Stimulated activated CD4-positive, alpha-beta T cell treated with anti-CD3 and anti-CD28 coated beads, Interleukin-15, amount 100 ng/mL, for 48 hours (primary cell): ENCODE results near the gene MRPS18C.
A peak's percentile ranks its signal among the peaks of the same experiment; 100 is the strongest.
"Not testable (repeated sequence)": the region's sequence is repeated elsewhere in the genome, so short reads cannot be mapped to it uniquely, and the experiment has no call there.

ENCODE experiments used
- DNase-seq, 2 donors: peaks; one replicate each; pipeline ENCODE4 v3.0.0-alpha.2; 2020; ENCODE audit warnings: low read depth in 2 of 2

Gene MRPS18C

DNA sequence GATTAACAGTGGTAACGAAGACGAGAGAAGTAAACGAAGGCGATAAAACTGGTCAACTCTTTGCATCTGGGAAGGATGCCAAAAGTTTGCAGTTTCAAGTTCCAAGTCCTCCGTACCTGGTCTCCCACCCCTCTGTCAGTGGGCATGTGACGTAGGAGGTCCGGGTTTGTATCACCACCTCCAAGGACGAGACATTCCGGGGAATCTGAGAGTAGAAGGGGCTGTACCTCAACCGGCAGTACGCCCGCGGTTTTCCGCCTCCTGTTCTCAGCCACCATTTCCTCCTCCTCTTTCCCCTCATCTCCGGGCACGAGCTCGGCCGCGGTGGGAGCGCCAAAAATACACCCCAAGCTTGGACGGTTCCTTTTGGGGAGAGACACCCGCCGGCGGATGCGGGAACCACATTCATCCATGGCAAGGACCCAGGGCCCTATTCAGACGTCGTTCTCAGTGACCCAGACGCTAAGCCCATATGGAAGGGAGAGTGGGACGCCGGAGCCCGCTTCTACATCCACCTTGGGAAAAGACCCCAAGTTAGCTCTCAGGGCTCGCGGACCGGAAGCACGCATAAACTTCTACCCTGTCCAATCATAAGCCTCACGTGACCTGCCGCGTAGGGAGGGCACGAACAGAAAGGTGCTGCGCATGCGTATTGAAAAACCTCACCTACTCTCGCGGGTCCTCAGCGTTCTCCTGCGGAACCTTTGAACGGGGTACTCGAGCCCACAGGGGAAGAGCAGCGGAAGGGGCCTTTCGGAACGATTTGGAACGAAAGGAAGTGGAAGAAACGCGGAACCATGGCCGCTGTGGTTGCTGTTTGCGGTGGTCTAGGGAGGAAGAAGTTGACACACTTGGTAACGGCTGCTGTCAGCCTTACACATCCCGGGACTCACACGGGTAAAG is at the start of gene MRPS18C, which contains the start of gene HELQ:
Gene MRPS18C, plus strand, starts transcription at position 778 of the 903 bp plus-strand sequence. Its CDS starts 20 bp downstream, at position 798.
Gene HELQ, minus strand, starts transcription at position 543 of the 903 bp plus-strand sequence. Its CDS starts 130 bp downstream, at position 413.
- DNase-seq, result peak; percentile 94 to 95

DNA sequence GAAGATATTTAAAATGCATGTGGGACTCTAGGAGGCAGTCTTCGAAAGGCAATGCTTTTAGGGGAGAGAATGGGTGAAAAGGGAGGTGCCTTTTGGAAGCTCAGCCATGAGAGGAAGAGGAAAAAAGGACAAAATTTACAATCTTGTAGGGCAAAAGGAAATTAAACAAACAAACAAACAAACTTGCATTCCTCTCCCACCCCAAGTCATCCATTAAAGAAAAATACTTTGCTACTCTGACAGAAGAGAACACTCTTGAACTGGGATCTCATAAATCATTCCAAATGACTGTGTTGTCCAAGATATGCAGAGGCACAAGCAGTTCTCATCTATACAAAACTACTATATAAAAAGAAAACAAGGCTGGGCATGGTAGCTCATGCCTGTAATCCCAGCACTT is 47.0 kb upstream of the MRPS18C start:
- no peak for DNase-seq

DNA sequence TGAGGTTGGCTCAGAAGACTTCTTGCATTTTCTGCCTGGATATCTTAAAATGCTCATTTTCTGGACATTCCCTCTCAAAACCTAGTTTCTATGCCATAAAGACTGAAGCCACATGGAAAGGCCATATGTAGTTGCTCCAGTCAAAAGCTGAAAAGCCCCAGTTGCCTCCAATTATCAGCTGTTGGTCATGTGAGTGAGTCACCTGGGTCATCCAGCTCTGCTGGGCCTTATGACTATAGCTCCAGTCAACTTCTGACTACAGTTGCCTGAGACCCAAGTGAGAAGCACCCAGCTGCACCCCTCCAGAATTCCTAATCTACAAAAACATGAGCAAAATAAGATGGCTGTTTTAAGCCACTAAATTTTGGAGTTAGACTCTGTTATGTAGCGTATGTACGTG is 42.2 kb upstream of the MRPS18C start:
- DNase-seq, result no peak

DNA sequence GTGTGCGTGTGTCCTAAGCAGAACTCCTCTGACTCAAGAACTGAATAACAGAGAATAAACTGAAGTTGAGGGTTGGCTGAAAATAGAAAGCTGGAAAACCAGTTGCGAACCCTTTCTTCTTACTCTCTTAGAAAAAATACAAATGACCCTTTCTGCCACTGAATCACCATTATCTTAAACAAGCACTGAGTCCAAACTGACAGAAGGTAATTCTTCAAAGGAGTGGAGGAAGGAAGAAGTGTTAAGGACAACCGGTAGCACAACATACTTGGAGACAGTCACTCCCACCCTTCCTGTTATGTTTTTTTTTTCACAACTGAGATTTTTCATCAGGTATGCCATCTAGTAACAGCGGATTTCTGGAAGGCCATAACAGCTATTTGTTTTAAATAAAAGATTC is 38.3 kb upstream of the MRPS18C start:
- no peak for DNase-seq

DNA sequence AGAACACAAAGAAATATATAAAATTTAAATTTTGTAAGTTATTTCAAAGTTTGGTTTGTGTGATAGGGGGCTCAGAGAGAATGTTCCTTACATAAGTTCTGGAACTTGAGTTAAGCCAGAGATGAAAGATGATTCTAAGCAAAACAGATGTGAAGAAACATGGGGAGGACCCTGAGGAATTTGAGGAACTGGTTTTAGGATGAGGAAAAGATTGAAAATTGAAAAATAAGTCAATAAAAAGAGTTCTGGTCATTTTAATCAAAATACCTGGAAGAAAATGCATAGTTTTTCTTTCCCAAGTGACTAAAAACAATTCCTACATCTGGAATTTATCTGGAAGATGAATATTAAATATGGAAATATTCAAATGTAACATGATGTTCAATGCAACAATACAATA is 37.6 kb upstream of the MRPS18C start:
- DNase-seq, result no peak

DNA sequence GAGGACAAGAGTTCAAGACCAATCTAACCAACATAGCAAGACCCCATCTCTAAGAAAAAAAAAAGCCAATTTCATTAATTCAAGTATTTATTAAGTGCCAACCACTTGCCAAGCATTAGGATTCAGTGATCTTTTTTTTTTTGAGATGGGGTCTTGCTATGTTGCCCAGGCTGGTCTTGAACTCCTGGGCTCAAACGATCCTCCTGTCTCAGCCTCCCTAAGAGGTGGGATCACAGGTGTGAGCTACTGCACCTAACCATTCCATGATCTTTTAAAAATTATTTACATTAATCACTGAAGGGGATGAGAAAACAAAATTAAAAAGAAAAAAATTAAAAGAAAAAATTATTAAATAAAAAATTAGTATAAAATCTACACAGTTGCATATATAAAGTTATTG is 24.7 kb upstream of the MRPS18C start:
- no peak for DNase-seq

DNA sequence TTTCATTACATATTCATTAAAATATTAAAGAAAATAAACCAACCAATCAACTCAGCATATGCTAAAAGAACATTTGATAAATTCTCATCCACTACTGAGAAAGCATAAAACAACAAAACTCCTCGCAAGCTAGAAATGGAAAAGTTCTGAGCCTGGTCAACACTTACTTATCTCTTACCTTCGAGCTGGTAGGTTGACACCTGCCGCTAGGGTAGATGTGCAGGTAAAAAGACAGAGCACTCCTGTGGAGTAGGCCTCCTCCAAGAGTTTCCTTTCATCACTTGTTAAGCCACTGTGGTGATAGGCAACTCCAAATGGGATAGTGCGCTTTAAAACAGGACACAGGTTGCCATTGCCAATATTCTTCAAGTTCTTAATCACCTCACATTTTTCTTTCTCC is 19.2 kb upstream of the MRPS18C start:
- DNase-seq, result no peak

DNA sequence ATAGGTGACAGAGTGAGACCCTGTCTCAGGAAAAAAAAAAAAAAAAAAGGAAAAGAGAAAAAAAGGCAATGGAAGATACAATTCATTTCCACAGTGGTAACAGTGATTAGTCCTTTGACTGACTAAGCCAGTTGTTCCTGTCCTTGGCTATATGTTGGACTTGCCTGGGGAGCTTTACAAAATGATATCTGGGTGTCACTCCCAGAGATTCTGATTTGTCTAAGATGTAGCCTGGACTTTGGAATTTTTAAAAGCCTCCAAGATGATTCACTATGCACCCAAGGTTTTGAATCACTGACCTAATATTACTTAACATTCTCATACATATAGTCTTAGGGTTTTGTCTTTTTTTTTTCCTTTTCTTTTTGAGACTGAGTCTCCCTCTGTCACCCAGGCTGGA is 17.1 kb upstream of the MRPS18C start:
- no peak for DNase-seq

DNA sequence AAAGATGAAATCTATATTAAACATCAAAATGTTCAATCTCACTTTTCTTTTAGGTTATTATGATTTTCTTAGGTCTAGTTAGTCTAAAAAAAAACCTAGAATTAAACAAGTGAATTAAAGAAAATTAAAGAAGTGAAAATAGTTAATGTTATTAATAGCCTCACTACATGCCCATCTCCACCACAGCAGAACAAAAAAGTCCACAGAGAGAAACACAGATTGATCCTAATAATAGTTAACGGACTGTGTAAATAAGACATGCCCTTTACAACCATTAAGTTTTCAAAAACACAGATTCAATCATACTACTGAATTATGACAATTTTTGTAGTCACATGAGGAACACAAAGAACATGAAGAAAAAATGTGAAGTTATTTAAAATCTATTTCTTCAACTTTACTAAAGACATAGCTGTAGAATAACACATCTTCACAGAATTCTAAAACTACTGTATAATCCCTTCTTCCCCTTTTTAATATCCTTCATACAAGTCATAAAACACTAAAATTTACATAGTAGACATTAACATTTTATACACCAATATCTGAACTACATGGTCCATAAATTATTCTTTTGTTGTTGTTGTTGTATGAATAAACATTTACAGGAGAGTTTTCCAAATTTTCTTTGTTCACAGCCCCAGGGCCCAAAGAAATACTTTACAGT is 15.6 kb upstream of the MRPS18C start:
- no peak for DNase-seq

DNA sequence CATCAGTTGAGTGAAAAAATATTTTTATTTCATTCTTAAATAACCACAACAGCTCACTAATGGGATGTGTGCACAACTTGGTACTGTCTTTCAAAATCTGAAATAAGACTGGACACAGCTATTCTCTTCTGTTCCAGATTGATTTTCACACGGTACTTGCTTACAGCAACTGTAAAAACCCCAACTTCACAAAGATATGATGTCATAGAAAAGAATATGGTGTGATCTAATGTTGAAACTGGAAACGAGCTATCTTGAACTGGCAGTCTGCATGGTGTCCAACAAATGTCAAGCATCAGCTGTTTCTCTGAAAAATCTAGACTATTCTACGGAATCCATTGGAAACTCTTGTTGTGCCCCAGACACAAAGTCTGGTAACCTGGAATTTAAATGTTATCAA is 15.0 kb upstream of the MRPS18C start:
- DNase-seq, result no peak

DNA sequence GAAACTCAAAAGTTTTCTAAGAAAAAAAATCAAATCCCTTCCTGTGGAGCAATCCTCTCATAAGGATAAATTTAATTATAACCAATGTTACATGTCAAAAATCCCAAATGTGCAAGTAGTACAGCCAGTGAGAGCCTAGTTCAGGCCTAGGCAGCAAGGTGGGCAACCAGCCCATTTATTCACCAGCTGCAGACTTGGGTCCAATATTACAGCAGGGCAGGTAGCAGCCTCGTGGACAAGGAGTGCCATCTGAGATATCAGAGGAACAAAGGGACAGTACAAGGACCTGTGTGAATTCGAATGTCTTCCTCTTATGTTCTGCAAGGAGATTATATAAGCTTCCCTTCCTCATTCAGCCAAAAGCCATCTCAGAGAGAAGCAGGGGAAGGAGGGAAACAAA is 6.8 kb upstream of the MRPS18C start:
- no peak for DNase-seq

DNA sequence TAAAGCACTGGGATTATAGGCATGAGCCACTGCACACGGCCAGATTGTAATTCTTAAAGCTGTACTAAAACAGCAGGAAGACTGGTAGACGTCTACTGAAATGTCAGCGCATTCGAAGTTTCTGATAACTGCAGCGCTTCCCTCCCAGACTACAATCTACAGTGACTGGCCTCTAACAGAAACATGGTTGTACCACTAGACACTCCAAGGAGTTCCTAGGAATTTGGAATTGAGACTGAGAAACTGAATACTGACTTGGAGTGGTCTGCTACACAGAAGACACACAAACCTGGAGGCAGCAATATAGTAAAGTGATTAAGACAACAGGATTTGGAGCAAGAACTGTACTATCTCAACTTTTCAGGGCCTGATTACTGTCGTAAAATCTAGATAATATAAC is 1.2 kb upstream of the MRPS18C start:
- no peak for DNase-seq

DNA sequence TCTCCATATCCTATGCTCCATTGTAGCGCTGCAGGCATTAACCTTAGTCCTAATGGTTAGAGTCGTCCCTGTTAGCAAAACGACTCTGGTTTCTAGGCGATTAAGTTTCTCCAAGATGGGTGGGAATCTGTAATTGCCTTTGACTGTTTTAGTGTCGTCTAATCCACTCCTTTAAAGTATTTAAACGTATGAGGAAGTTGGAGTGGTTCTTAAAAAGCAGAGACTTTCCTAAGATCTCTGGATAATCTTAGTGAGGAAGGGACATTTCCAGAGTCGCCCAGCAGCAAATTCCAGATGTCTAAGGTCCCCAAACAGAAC is 285 bp downstream of the MRPS18C start:
- DNase-seq, result no peak

DNA sequence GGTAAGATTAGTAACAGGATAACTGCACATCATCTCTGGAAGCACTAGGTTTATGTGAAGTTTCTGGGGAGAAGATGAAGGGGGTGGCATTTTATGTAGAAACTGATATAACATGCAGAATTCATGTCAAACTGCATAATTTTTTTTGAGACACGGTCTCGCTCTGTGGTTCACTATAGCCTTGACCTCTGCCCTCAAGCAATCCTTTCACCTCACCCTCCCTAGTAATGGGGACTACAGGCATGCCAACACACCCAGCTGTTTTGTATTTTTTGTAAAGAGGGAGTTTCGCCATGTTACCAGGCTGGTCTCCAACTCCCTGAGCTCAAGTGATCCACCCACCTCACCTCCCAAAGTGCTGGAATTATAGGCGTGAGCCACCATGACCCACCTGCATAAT is 17.6 kb downstream of the MRPS18C start:
- DNase-seq, result no peak

DNA sequence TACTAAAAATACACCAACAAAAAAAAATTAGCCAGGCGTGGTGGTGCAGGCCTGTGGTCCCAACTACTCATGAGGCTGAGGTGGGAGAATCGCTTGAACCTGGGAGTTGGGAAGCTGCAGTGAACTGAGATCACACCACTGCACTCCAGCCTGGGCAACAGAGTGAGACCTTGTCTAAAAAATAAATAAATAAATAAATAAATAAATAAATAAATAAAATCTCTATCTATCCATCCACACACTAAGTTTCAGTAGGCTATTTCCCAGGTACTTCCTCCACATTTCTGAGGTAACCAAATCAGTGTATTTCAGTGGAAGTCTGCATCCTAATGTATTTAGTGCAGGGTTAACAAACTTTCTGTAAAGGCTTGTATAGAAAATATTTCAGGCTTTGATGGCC is 18.1 kb downstream of the MRPS18C start:
- DNase-seq, result no peak

DNA sequence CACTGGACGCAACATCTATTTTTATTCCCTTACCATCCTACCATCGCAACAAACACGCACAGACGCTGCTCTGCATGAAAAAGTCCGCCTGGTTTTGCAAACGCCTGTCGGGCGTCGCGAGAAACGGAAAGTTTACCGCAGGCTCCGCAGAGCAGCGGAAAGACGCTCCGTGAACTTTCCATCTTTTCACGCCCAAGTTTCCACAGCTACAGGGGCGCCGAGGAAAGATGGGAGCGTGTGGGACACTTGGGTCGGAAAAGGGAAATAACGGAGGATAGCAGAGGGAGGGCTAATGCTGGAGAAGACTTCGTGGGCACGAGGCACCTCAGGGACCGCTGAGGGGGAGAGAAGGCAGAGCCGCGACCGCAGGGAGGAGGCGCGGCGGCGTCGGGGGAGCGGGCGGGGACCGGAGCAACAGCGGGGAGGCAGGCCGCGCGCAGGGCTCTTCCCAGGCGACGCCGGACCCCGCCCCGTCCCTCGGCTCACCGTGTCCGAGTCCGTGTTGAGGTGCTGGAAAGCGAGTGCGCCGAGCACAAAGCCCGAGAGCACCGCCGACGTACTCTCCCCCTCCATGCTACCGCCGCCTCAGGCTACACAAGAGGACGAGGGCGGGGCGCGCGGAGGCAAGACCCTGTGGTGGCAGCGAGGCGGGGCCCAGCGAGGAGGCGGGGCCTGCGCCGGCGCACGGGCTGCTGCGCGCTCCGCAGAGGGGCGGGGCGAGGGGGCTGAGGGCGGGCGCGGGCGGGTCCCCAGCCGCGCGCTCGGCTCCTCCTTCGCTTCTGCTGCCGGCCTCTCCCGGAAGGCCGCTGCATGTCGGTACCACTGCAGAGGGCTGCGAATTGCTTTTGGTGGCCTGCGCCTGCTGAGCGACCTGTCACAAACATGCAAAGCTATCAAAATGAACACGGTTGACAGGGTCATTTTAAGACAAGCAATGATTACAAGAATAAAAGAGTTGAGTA is 28.9 kb downstream of the MRPS18C start, which contains the start of gene ABRAXAS1:
Gene ABRAXAS1, minus strand, starts transcription at position 601 of the 962 bp plus-strand sequence. Its CDS starts 28 bp downstream, at position 573.
- DNase-seq, result peak; percentile 84 to 90

DNA sequence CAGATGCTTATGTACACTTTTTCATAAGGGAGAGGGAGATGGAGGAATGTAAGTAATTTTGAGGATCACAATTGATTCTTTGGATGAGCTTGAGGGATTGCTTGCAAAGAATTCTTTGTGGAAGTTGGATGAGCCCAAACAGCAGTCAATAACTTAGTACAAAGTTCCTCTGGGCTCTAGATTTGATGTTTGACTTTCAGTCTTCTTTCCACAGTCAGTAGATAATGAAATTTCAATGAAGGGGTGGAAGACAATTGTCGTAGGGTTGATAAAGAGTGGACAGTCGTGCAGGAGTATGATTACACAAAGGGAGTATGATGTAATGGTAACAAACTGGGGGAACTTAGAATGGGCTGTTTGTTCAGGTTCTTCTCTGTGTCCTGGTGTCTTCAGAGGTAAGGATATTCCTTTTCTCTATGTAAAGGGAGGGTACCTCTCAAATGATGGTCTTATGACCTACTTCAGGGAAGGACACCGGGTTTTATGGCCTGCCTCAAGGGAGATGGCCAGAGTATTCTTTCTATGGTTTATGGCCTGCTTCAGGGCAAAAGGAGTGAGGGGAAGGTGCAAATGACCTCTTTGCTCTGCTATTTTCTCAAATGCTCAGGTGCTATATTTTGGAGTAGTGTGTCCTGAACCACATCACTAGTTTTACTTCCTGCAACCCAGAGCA is 30.7 kb downstream of the MRPS18C start:
- DNase-seq, result no peak

DNA sequence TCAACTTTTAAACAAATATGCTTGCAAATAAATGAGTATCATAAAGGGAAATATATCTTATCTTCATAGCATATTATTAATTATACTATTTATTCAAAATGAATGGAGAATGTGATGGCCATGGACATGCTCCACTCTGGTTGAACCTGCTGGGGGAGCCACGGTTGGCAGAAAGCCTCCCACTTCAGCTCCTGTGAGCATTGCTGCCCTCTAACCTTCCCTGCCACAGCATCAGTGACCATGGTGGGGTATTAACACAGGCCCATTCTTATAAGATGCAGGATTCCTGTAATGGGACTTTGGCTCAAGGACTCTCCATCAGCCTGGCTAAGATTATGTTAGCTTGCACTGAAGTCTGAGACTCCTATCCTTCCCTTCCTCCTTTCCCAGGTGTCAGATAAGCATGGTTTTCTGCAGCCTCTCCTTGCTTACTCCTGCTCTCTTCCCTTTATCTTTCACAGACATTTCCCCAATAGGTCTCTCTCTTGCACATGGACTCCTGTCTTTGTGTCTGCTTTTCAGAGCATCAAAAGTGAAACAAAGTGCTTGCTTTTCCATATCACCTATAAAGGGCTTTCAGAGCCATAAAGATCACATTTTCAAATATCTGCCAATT is 34.0 kb downstream of the MRPS18C start:
- no peak for DNase-seq

DNA sequence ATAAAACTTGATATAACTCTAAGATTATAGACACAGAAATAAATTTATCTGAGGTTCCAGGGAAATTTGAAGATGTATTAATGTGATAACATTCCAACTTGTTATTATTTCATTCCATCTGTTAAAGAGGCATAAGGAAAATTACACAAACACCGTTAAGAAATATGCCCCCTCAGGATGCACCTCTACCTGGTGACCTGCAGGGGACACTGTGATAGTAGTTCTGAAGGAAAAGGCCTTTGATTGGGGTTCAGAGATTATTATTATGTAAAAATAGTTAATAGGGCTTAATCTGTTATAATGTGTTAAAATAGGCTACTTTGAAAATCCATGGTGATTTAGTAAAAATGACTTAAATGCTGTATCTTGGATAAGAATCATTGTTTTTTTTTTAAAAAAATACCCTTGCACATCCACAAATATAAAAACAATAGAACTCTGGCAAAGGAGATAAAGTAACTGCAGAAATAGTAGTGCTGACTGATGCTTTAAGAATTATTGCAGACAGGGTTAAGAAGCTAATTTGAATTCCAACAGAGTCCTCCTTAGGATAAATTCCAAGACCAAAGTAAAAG is 35.1 kb downstream of the MRPS18C start:
- DNase-seq, result no peak

DNA sequence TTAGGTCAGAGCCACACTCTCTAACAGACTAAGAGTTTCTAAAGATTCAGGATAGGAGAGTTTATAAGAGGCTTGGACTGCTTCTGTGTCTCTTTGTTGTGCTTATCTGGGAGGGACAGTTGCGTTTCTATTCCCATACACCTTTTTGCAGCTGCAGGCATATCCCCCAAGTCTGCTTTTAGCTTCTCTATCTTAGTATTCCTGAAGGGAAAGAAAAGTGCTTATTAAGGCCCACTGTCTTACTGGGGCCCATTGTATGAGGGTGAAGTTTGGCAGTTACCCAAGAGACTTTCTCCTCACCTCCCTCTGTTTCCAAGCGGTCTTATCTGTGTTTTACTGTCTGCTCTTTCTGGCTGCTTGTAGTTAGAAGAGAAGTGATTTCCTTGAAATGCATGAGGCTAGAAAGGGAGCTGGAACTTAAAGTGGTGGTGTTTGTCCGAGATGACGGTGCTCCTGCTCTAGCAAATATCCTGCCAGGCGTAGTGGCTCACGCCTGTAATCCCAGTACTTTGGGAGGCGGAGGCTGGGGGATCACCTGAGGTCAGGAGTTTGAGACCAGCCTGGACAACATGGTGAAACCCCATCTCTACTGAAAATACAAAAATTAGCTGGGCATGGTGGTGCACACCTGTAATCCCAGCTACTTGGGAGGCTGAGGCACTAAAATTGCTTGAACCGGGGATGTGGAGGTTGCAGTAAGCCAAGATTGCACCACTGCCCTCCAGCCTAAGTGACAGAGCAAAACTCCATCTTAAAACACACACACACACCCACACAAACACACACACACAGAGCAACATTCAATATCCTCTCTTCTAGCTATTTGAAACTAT is 40.4 kb downstream of the MRPS18C start:
- DNase-seq, result not testable (repeated sequence)
